CD4-positive, alpha-beta T cell (primary cell): ENCODE measurements around the gene SLC20A1. TPM values are rescaled to one million over a fixed set of nuclear protein-coding genes. Genes with fewer than 3 reads are reported as not detected.
"Not testable (repeated sequence)": the region's sequence is repeated elsewhere in the genome, so short reads cannot be mapped to it uniquely, and the experiment has no call there.

Experiments
- ATAC-seq: fragments of 200-7000 bp; cut with Tn5 transposase; one replicate; pipeline ENCODE4 v1.10.0; 2022; ENCODE audit warnings: mild to moderate bottlenecking; ENCODE audit not compliant: poor library complexity
- CTCF ChIA-PET: fragments of 350-600 bp; sonication (Branson Sonifier 250); formaldehyde crosslinking; loops from one replicate; lab custom pipeline; 2021; ENCODE audit warnings: antibody characterized with exemption, inconsistent platforms; lab: Charles Lee
- POLR2A ChIA-PET: fragments of 350-600 bp; sonication (Branson Sonifier 250); formaldehyde crosslinking; loops from one replicate; lab custom pipeline; 2021; ENCODE audit warnings: antibody characterized with exemption, inconsistent platforms; lab: Charles Lee
- DNase-seq, 14 experiments: peaks; one replicate each; pipeline ENCODE4 v3.0.0-alpha.2; 2013 to 2020; ENCODE audit warnings: mixed read lengths in 2 of 14
- H3K27ac ChIP-seq, 2 donors: one replicate each; pipeline versions ENCODE4 v1.5.1 to v1.7.0; 2013; ENCODE audit warnings: low read length in 2 of 2, low read depth in 1 of 2, mild to moderate bottlenecking in 1 of 2
- H3K27me3 ChIP-seq, 2 experiments: 1 replicate in 1 of 2; 2 replicates in 1 of 2; pipeline versions ENCODE4 v1.6.1 to v1.7.0; 2013; ENCODE audit warnings: low read length in 2 of 2, control low read depth in 1 of 2, mild to moderate bottlenecking in 1 of 2, moderate library complexity in 1 of 2; ENCODE audit not compliant: insufficient read depth in 2 of 2, control insufficient read depth in 1 of 2
- H3K36me3 ChIP-seq: one replicate; pipeline ENCODE4 v1.6.1; 2013; ENCODE audit warnings: low read length, control low read depth; ENCODE audit not compliant: insufficient read depth
- H3K4me1 ChIP-seq: one replicate; pipeline ENCODE4 v1.6.1; 2013; ENCODE audit warnings: low read length, control low read depth; ENCODE audit not compliant: insufficient read depth
- H3K4me3 ChIP-seq: one replicate; pipeline ENCODE4 v1.5.1; 2013; ENCODE audit warnings: mild to moderate bottlenecking, low read length, moderate library complexity
- H3K9me3 ChIP-seq, 2 experiments: 1 replicate in 1 of 2; 2 replicates in 1 of 2; pipeline versions ENCODE4 v1.6.1 to v1.7.0; 2013; ENCODE audit warnings: low read length in 2 of 2, mild to moderate bottlenecking in 2 of 2, control low read depth in 1 of 2, moderate library complexity in 1 of 2; ENCODE audit not compliant: control insufficient read depth in 1 of 2, insufficient read depth in 1 of 2
- H3K27ac Mint-ChIP-seq: one replicate; pipeline ENCODE4 v1.8.0; 2020; ENCODE audit warnings: mixed read lengths
- H3K27me3 Mint-ChIP-seq: one replicate; pipeline ENCODE4 v1.8.0; 2021; ENCODE audit warnings: mixed read lengths
- H3K36me3 Mint-ChIP-seq: one replicate; pipeline ENCODE4 v1.8.0; 2021; ENCODE audit warnings: low read depth, mixed read lengths
- H3K4me1 Mint-ChIP-seq: one replicate; pipeline ENCODE4 v1.8.0; 2021; ENCODE audit warnings: low read depth, mixed read lengths
- H3K4me3 Mint-ChIP-seq: one replicate; pipeline ENCODE4 v1.8.0; 2020; ENCODE audit warnings: mild to moderate bottlenecking, mixed read lengths
- H3K9me3 Mint-ChIP-seq: one replicate; pipeline ENCODE4 v1.8.0; 2020; ENCODE audit warnings: mixed read lengths
- intact Hi-C, 2 experiments: fragments of 100-400 bp; cut with DNase I in 1 of 2; cut with micrococcal nuclease in 1 of 2; formaldehyde crosslinking; loops; one replicate each; pipeline versions ENCODE4 v1.15.1 to v1.9.0; 2023 to 2025; cut with DNase I, micrococcal nuclease
- total RNA-seq, 174 experiments: library from RNA in 2 of 174; stranded (reverse) in 2 of 174; gene quantifications; one replicate each; pipeline ENCODE4 v1.2.3 and lab custom pipeline; 2021 to 2026
- TF ChIP-seq, protein P1 (sequence below): fragments of 200-600 bp; IDR thresholded peaks from one replicate; pipeline ENCODE4 v1.8.0; 2022; ENCODE audit warnings: antibody characterized with exemption, mild to moderate bottlenecking

Gene SLC20A1
- total RNA-seq, 2 experiments from 2014 or later = 130 to 139 TPM

DNA sequence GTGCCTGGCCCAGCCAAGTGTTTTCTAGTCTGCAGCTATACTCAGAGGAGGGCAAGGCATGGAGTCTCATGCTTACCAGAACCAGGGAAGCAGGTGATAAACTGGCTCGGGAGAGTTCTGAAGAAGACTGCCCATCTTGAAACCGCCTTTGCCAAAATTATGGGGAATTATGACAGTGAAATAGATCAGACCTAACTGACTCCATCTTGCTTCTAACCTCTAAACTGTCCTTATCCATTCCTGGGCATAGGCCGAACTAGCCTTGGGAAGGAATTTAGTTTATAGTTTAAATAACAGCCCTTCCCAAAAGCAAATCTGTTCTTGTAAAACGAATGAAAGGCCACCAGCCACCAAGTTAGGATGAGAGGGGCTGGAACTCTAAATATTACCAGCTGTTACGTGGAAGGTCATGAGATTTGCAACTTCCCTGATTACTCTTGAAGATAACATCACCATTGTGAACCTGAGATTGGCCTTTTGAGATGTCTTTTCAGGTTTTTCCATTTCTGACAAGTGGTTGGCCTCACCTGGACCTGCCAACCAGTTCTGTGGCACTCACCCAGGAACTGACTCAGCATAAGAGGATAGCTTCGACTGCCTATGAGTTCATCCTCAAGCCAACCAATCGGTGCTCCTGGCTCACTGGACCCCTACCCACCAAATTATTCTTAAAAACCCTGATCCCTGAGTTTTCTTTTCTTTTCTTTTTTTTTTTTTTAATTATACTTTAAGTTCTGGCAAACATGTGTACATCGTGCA is 37.9 kb upstream of the SLC20A1 start:
- Mint-ChIP-seq H3K4me1 (no peaks in the 10 kb centered on the region), H3K27me3 (no peaks in the 10 kb centered on the region), H3K36me3 (no peaks in the 10 kb centered on the region), H3K27ac (no peak overlapping the region), H3K9me3 (no peaks in the 10 kb centered on the region), H3K4me3 (no peak overlapping the region)
- TF ChIP-seq, protein P1, sequence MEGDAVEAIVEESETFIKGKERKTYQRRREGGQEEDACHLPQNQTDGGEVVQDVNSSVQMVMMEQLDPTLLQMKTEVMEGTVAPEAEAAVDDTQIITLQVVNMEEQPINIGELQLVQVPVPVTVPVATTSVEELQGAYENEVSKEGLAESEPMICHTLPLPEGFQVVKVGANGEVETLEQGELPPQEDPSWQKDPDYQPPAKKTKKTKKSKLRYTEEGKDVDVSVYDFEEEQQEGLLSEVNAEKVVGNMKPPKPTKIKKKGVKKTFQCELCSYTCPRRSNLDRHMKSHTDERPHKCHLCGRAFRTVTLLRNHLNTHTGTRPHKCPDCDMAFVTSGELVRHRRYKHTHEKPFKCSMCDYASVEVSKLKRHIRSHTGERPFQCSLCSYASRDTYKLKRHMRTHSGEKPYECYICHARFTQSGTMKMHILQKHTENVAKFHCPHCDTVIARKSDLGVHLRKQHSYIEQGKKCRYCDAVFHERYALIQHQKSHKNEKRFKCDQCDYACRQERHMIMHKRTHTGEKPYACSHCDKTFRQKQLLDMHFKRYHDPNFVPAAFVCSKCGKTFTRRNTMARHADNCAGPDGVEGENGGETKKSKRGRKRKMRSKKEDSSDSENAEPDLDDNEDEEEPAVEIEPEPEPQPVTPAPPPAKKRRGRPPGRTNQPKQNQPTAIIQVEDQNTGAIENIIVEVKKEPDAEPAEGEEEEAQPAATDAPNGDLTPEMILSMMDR = no peak
- H3K4me1 ChIP-seq = no peaks in the 10 kb centered on the region
- H3K4me3 ChIP-seq = no peak overlapping the region
- ChIA-PET CTCF (no interaction called here), POLR2A (no interaction called here)
- no peaks in the 10 kb centered on the region for H3K9me3 ChIP-seq
- H3K36me3 ChIP-seq = no peaks in the 10 kb centered on the region
- H3K27me3 ChIP-seq = no peaks in the 10 kb centered on the region
- no peak for ATAC-seq
- H3K27ac ChIP-seq = no peak overlapping the region
- intact Hi-C loops = no loop called here
- no peak for DNase-seq

DNA sequence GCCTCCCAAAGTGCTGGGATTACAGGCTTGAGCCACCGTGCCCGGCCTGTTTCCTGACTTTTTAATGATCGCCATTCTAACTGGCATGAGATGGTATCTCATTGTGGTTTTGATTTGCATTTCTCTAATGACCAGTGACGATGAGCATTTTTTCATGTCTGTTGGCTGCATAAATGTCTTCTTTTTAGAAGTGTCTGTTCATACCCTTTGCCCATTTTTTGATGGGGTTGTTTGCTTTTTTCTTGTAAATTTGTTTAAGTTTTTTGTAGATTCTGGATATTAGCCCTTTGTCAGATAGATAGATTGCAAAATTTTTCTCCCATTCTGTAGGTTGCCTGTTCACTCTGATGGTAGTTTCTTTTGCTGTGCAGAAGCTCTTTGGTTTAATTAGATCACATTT is 36.4 kb upstream of the SLC20A1 start:
- H3K27me3 ChIP-seq, H3K9me3 Mint-ChIP-seq, H3K27me3 Mint-ChIP-seq, intact Hi-C loops, H3K27ac ChIP-seq, H3K27ac Mint-ChIP-seq, DNase-seq, H3K4me3 ChIP-seq, H3K9me3 ChIP-seq, POLR2A ChIA-PET, H3K4me1 Mint-ChIP-seq, H3K36me3 Mint-ChIP-seq, ATAC-seq, H3K4me3 Mint-ChIP-seq, H3K4me1 ChIP-seq, H3K36me3 ChIP-seq: not testable (repeated sequence)
- CTCF ChIA-PET = interaction anchor here (1.2 kb wide), 1 partner anchor 9 kb away, joined by 3 read pairs; no protein-coding TSS in a partner anchor

DNA sequence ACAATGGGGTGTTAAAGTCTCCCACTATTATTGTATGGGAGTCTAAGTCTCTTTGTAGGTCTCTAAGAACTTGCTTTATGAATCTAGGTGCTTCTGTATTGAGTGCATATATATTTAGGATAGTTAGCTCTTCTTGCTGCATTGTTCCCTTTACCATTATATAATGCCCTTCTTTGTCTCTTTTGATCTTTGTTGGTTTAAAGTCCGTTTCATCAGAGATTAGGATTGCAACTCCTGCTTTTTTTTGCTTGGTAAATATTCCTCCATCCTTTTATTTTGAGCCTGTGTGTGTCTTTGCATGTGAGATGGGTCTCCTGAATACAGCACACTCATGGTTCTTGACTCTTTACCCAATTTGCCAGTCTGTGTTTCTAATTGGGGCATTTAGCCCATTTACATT is 33.5 kb upstream of the SLC20A1 start:
- H3K4me1 ChIP-seq, H3K36me3 Mint-ChIP-seq, H3K9me3 ChIP-seq, H3K4me3 ChIP-seq, ATAC-seq, H3K27ac Mint-ChIP-seq, CTCF ChIA-PET, H3K27me3 ChIP-seq, intact Hi-C loops, H3K27me3 Mint-ChIP-seq, POLR2A ChIA-PET, H3K27ac ChIP-seq, H3K9me3 Mint-ChIP-seq, H3K4me1 Mint-ChIP-seq, DNase-seq, H3K4me3 Mint-ChIP-seq, H3K36me3 ChIP-seq: not testable (repeated sequence)

DNA sequence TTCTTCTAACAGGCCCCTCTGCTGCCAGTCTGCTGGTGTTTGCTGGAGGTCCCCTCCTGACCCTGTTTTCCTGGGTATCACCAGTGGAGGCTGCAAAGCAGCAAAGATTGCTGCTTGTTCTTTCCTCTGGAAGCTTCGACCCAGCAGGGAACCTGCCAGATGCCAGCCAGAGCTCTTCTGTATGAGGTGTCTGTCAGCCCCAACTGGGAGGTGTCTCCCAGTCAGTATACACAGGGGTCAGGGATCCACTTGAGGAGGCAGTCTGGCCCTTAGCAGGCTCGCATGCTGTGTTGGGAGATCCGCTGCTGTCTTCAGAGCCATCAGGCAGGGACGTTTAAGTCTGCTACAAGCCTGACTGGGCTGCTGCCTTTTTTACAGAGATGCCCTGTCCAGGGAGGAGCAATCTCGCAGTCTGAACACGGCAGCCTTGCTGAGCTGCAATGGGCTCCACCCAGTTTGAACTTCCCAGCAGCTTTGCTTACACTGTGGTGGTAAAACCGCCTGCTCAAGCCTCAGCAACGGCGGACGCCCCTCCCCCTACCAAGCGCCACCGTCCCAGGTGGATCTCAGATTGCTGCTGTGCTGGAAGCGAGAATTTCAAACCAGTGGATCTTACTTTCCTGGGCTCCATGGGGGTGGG is 31.4 kb upstream of the SLC20A1 start:
- H3K9me3 ChIP-seq = no peaks in the 10 kb centered on the region
- no peaks in the 10 kb centered on the region for H3K27me3 ChIP-seq
- no peaks in the 10 kb centered on the region for H3K36me3 Mint-ChIP-seq
- no peaks in the 10 kb centered on the region for H3K9me3 Mint-ChIP-seq
- H3K27ac Mint-ChIP-seq = no peak overlapping the region
- no peak overlapping the region for H3K4me3 Mint-ChIP-seq
- H3K4me1 ChIP-seq = no peaks in the 10 kb centered on the region
- TF ChIP-seq, protein P1 = no peak
- H3K4me1 Mint-ChIP-seq = no peaks in the 10 kb centered on the region
- DNase-seq (peak in 1 of 14 experiments; percentile 17), ATAC-seq (no peak)
- POLR2A ChIA-PET = interaction anchor here (1.6 kb wide), 1 partner anchor 13 kb away, joined by 5 read pairs; no protein-coding TSS in a partner anchor
- intact Hi-C loops = no loop called here
- H3K4me3 ChIP-seq = no peak overlapping the region
- no peaks in the 10 kb centered on the region for H3K36me3 ChIP-seq
- CTCF ChIA-PET = no interaction called here
- no peaks in the 10 kb centered on the region for H3K27me3 Mint-ChIP-seq
- no peak overlapping the region for H3K27ac ChIP-seq
